HEK293 (cell line): Measurements from ENCODE around the gene ASXL1.
A peak's percentile ranks its signal among the peaks of the same experiment; 100 is the strongest.

Experiments used
- CTCF ChIA-PET: fragments of 350-600 bp; formaldehyde crosslinking; extraction: SDS; loops from one replicate; lab custom pipeline; 2021; ENCODE audit warnings: antibody characterized with exemption; lab: Yijun Ruan, JAX
- POLR2A ChIA-PET: fragments of 300-600 bp; formaldehyde crosslinking; extraction: SDS; loops from one replicate; lab custom pipeline; 2020; ENCODE audit warnings: antibody characterized with exemption, inconsistent platforms; lab: Yijun Ruan, JAX
- H3K27ac ChIP-seq: fragments of 200-500 bp; sonication (Bioruptor generic); 2 replicates; pipeline ENCODE4 v1.5.1; 2014; ENCODE audit warnings: low read depth, low read length, control low read depth, inconsistent platforms; ENCODE audit errors: extremely low read depth
- H3K36me3 ChIP-seq, 2 experiments: fragments of 200-500 bp in 1 of 2; sonication (Bioruptor generic) in 1 of 2; 1 replicate in 1 of 2; 2 replicates in 1 of 2; pipeline ENCODE4 v1.5.1; 2014 to 2017; ENCODE audit warnings: inconsistent platforms in 2 of 2, low read length in 2 of 2; ENCODE audit not compliant: control insufficient read depth in 2 of 2, insufficient read depth in 1 of 2
- H3K4me1 ChIP-seq: fragments of 200-500 bp; sonication (Bioruptor generic); 2 replicates; pipeline ENCODE4 v1.5.1; 2014; ENCODE audit warnings: mild to moderate bottlenecking, low read length, inconsistent platforms; ENCODE audit not compliant: control insufficient read depth, insufficient read depth
- H3K4me3 ChIP-seq: 2 replicates; pipeline ENCODE4 v1.5.1; 2011; ENCODE audit warnings: low read depth, mild to moderate bottlenecking, control low read depth, low read length, moderate library complexity
- H3K9me3 ChIP-seq: fragments of 200-500 bp; sonication (Bioruptor generic); 2 replicates; pipeline ENCODE4 v1.5.1; 2014; ENCODE audit warnings: low read depth, low read length, inconsistent platforms; ENCODE audit not compliant: control insufficient read depth, insufficient read depth
- GLIS1 ChIP-seq: fragments of 450-650 bp; formaldehyde crosslinking; IDR thresholded peaks from 2 replicates; pipeline ENCODE4 v1.5.1; 2016; ENCODE audit warnings: missing biosample characterization, missing genetic modification characterization
- GLIS2 ChIP-seq: fragments of 450-650 bp; formaldehyde crosslinking; IDR thresholded peaks from 2 replicates; pipeline ENCODE4 v1.5.1; 2016; ENCODE audit warnings: missing biosample characterization, missing genetic modification characterization
- IKZF3 ChIP-seq: fragments of 450-650 bp; IDR thresholded peaks from 2 replicates; pipeline ENCODE4 v1.5.0; 2018; ENCODE audit warnings: missing biosample characterization, mild to moderate bottlenecking, missing genetic modification characterization, moderate library complexity
- KLF17 ChIP-seq: fragments of 450-650 bp; formaldehyde crosslinking; IDR thresholded peaks from 2 replicates; pipeline ENCODE4 v1.5.1; 2016; ENCODE audit warnings: missing biosample characterization, missing genetic modification characterization
- KLF9 ChIP-seq: fragments of 450-650 bp; formaldehyde crosslinking; IDR thresholded peaks from 2 replicates; pipeline ENCODE4 v1.5.1; 2016; ENCODE audit warnings: missing biosample characterization, missing genetic modification characterization, low read depth
- MEIS1 ChIP-seq: sonication (generic); formaldehyde crosslinking; IDR thresholded peaks from 2 replicates; pipeline ENCODE4 v1.8.1; 2022; ENCODE audit warnings: missing genetic modification reagents, mild to moderate bottlenecking, borderline replicate concordance
- PATZ1 ChIP-seq: fragments of 450-650 bp; formaldehyde crosslinking; IDR thresholded peaks from 2 replicates; pipeline ENCODE4 v1.5.1; 2016; ENCODE audit warnings: missing biosample characterization, missing genetic modification characterization
- PBX3 ChIP-seq: sonication (generic); formaldehyde crosslinking; IDR thresholded peaks from 2 replicates; pipeline ENCODE4 v1.8.1; 2022; ENCODE audit warnings: mild to moderate bottlenecking, moderate library complexity, missing genetic modification reagents
- SP2 ChIP-seq: fragments of 450-650 bp; formaldehyde crosslinking; IDR thresholded peaks from 2 replicates; pipeline ENCODE4 v1.5.1; 2016; ENCODE audit warnings: missing biosample characterization, missing genetic modification characterization
- SP3 ChIP-seq: fragments of 450-650 bp; formaldehyde crosslinking; IDR thresholded peaks from 2 replicates; pipeline ENCODE4 v1.5.1; 2016; ENCODE audit warnings: missing biosample characterization, missing genetic modification characterization
- WT1 ChIP-seq: fragments of 450-650 bp; formaldehyde crosslinking; IDR thresholded peaks from 2 replicates; pipeline ENCODE4 v1.5.1; 2016; ENCODE audit warnings: missing biosample characterization, missing genetic modification characterization
- ZBTB10 ChIP-seq: fragments of 450-650 bp; formaldehyde crosslinking; IDR thresholded peaks from 2 replicates; pipeline ENCODE4 v1.5.1; 2016; ENCODE audit warnings: missing biosample characterization, missing genetic modification characterization
- ZBTB20 ChIP-seq: fragments of 450-650 bp; formaldehyde crosslinking; IDR thresholded peaks from 2 replicates; pipeline ENCODE4 v1.5.1; 2016; ENCODE audit warnings: missing biosample characterization, missing genetic modification characterization
- ZBTB26 ChIP-seq: fragments of 450-650 bp; formaldehyde crosslinking; optimal IDR thresholded peaks from 2 replicates; pipeline ENCODE3; 2016; ENCODE audit warnings: missing biosample characterization, mild to moderate bottlenecking, missing genetic modification characterization
- ZBTB6 ChIP-seq: fragments of 450-650 bp; formaldehyde crosslinking; IDR thresholded peaks from 2 replicates; pipeline ENCODE4 v1.5.1; 2017; ENCODE audit warnings: missing biosample characterization, missing genetic modification characterization
- ZBTB8A ChIP-seq: fragments of 450-650 bp; formaldehyde crosslinking; IDR thresholded peaks from 2 replicates; pipeline ENCODE4 v1.5.1; 2016; ENCODE audit warnings: missing biosample characterization, missing genetic modification characterization
- ZEB2 ChIP-seq: fragments of 450-650 bp; formaldehyde crosslinking; IDR thresholded peaks from 2 replicates; pipeline ENCODE4 v1.5.1; 2016; ENCODE audit warnings: missing biosample characterization, missing genetic modification characterization
- ZIC2 ChIP-seq: fragments of 450-650 bp; formaldehyde crosslinking; IDR thresholded peaks from 2 replicates; pipeline ENCODE4 v1.5.1; 2016; ENCODE audit warnings: missing biosample characterization, missing genetic modification characterization
- ZNF335 ChIP-seq: fragments of 450-650 bp; formaldehyde crosslinking; conservative IDR thresholded peaks from 2 replicates; pipeline ENCODE4 v1.5.1; 2016; ENCODE audit warnings: missing biosample characterization, missing genetic modification characterization
- ZNF341 ChIP-seq: fragments of 450-650 bp; formaldehyde crosslinking; IDR thresholded peaks from 2 replicates; pipeline ENCODE4; 2016; ENCODE audit warnings: low read depth, missing biosample characterization, missing genetic modification characterization
- ZNF366 ChIP-seq: fragments of 450-650 bp; formaldehyde crosslinking; conservative IDR thresholded peaks from 2 replicates; pipeline ENCODE4 v1.5.1; 2016; ENCODE audit warnings: missing biosample characterization, missing genetic modification characterization
- ZNF585B ChIP-seq: fragments of 450-650 bp; formaldehyde crosslinking; IDR thresholded peaks from 2 replicates; pipeline ENCODE4 v1.5.1; 2016; ENCODE audit warnings: missing biosample characterization, missing genetic modification characterization
- ZNF600 ChIP-seq: fragments of 450-650 bp; formaldehyde crosslinking; IDR thresholded peaks from 2 replicates; pipeline ENCODE4 v1.5.1; 2016; ENCODE audit warnings: missing biosample characterization, missing genetic modification characterization
- ZNF664 ChIP-seq: fragments of 450-650 bp; formaldehyde crosslinking; IDR thresholded peaks from 2 replicates; pipeline ENCODE4 v1.5.1; 2016; ENCODE audit warnings: missing biosample characterization, missing genetic modification characterization
- ZNF701 ChIP-seq: fragments of 450-650 bp; formaldehyde crosslinking; IDR thresholded peaks from 2 replicates; pipeline ENCODE4 v1.5.1; 2016; ENCODE audit warnings: missing biosample characterization, missing genetic modification characterization
- ZNF76 ChIP-seq: fragments of 450-650 bp; formaldehyde crosslinking; IDR thresholded peaks from 2 replicates; pipeline ENCODE4; 2016; ENCODE audit warnings: low read depth, missing biosample characterization, missing genetic modification characterization, borderline replicate concordance

Gene ASXL1

GRCh38 chr20:32457479-32457986, 99.4 kb downstream of the ASXL1 start:
- H3K27ac ChIP-seq, result no peak overlapping the region; the same call in 1 of the 2 replicates
- CTCF ChIA-PET, result interaction anchor here (0.5 to 1.3 kb wide), 5 partner anchors 64 to 232 kb away, joined by 3 to 7 read pairs (median 5); no protein-coding TSS in a partner anchor
- H3K9me3 ChIP-seq, result no peaks in the 10 kb centered on the region
- peaks cover 0 to 18% of the 10 kb centered on the region in 2 experiments; a peak in 1 of 3 replicates for H3K36me3 ChIP-seq
- POLR2A ChIA-PET, result interaction anchor here (0.6 kb wide), 2 partner anchors 18 to 1256 kb away, joined by 3 to 6 read pairs; no protein-coding TSS in a partner anchor
- H3K4me3 ChIP-seq, result peak overlapping the region; percentile 62
- H3K4me1 ChIP-seq, result no peaks in the 10 kb centered on the region; the same call in 1 of the 2 replicates
- TF ChIP-seq ZNF341 (tag by site-specific recombination) (no peak; the same call in 1 of the 2 replicates), ZBTB26 (tag by site-specific recombination) (peak; percentile 48), KLF17 (tag by site-specific recombination) (peak; percentile 50; the same call in 1 of the 2 replicates), GLIS2 (tag by site-specific recombination) (peak; percentile 62), ZEB2 (tag by site-specific recombination) (0 out of 2 replicates have a peak, but pooled peaks have one; percentile 3), ZNF664 (peak; percentile 99), MEIS1 (CRISPR knock-in tag) (no peak), ZBTB6 (tag by site-specific recombination) (peak; percentile 97), ZNF600 (tag by site-specific recombination) (peak; percentile 69), ZBTB8A (tag by site-specific recombination) (peak; percentile 47), ZNF335 (peak; percentile 58), SP2 (tag by site-specific recombination) (peak; percentile 88), ZIC2 (peak; percentile 70; the same call in 1 of the 2 replicates), SP3 (tag by site-specific recombination) (peak; percentile 42; the same call in 1 of the 2 replicates), ZNF366 (peak; percentile 63), ZNF585B (tag by site-specific recombination) (no peak), ZBTB10 (peak; percentile 66; the same call in 1 of the 2 replicates), GLIS1 (tag by site-specific recombination) (peak; percentile 42; the same call in 1 of the 2 replicates), ZNF76 (tag by site-specific recombination) (peak; percentile 40; the same call in 1 of the 2 replicates), ZBTB20 (tag by site-specific recombination) (peak; percentile 87), ZNF701 (tag by site-specific recombination) (no peak), PBX3 (CRISPR knock-in tag) (peak; percentile 52; the same call in 1 of the 2 replicates), PATZ1 (tag by site-specific recombination) (peak; percentile 15; the same call in 1 of the 2 replicates), IKZF3 (tag by site-specific recombination) (no peak), KLF9 (peak; percentile 54), WT1 (tag by site-specific recombination) (0 out of 2 replicates have a peak, but pooled peaks have one; percentile 15)
